Right atrium auricular region (tissue), 2 donors: ENCODE data around the gene NINL. TPM values are rescaled to one million over a fixed set of nuclear protein-coding genes. Genes with fewer than 3 reads are reported as not detected.
A peak's percentile ranks its signal among the peaks of the same experiment; 100 is the strongest.

Experiments
- DNase-seq: peaks from one replicate; pipeline ENCODE4 v3.0.0-alpha.2; 2019; ENCODE audit warnings: low spot score
- H3K27ac ChIP-seq, 2 donors: fragments of 200-600 bp; sonication (generic); 1 replicate in 1 of 2; 2 replicates in 1 of 2; pipeline ENCODE4 v1.5.1; 2016 to 2019
- H3K27me3 ChIP-seq, 2 donors: fragments of 200-600 bp; sonication (generic); one replicate each; pipeline versions ENCODE4 v1.5.1 to v1.6.0; 2017 to 2019
- H3K36me3 ChIP-seq: fragments of 200-600 bp; sonication (generic); one replicate; pipeline ENCODE4 v1.5.1; 2016
- H3K4me1 ChIP-seq, 2 donors: fragments of 200-600 bp; sonication (generic); one replicate each; pipeline versions ENCODE4 v1.5.1 to v1.6.0; 2017 to 2019
- H3K4me3 ChIP-seq, 2 donors: fragments of 200-600 bp; sonication (generic); 1 replicate in 1 of 2; 2 replicates in 1 of 2; pipeline ENCODE4 v1.5.1; 2017 to 2019; ENCODE audit warnings: mild to moderate bottlenecking in 1 of 2, moderate library complexity in 1 of 2
- H3K9me3 ChIP-seq, 2 donors: fragments of 200-600 bp; sonication (generic); one replicate each; pipeline ENCODE4 v1.5.1; 2019
- total RNA-seq, 2 donors: library from RNA; depleted of rRNA; stranded (reverse); fragments of >200 nt; gene quantifications; one replicate each; pipeline ENCODE4 v1.1.0, GENCODE V29; 2016
- TF ChIP-seq, protein P1 (sequence below), 2 donors: fragments of 200-600 bp; sonication (generic); IDR thresholded peaks; one replicate each; pipeline ENCODE4 v1.5.1; 2019; ENCODE audit warnings: antibody characterized with exemption in 2 of 2

Gene NINL
- total RNA-seq, 2 donors from 2014 or later: 3.7 to 4.8 TPM

DNA sequence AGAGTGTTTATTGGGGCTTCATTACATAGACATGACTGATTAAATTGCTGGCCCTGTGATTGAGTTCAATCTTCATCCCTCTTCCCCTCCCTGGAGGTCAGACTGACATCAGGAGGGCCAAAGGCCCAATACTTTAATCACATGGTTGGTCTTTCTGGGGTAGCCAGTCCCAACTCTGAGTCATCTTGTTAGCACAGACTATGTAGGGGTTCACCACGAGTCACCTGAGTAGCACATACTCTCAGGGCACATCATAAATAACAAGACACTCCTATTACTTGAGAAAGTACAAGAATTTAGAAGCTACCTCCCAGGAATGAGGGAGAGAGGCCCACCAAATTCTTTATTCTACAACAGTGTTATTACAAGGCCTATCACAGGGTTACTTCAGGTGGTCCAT, 166.6 kb downstream of the NINL start:
- Histone ChIP-seq H3K4me3 (no peak overlapping the region), H3K36me3 (no peaks in the 10 kb centered on the region), H3K4me1 (no peaks in the 10 kb centered on the region), H3K27ac (no peak overlapping the region), H3K9me3 (no peaks in the 10 kb centered on the region), H3K27me3 (no peaks in the 10 kb centered on the region)
- DNase-seq: no peak
- TF ChIP-seq, protein P1, sequence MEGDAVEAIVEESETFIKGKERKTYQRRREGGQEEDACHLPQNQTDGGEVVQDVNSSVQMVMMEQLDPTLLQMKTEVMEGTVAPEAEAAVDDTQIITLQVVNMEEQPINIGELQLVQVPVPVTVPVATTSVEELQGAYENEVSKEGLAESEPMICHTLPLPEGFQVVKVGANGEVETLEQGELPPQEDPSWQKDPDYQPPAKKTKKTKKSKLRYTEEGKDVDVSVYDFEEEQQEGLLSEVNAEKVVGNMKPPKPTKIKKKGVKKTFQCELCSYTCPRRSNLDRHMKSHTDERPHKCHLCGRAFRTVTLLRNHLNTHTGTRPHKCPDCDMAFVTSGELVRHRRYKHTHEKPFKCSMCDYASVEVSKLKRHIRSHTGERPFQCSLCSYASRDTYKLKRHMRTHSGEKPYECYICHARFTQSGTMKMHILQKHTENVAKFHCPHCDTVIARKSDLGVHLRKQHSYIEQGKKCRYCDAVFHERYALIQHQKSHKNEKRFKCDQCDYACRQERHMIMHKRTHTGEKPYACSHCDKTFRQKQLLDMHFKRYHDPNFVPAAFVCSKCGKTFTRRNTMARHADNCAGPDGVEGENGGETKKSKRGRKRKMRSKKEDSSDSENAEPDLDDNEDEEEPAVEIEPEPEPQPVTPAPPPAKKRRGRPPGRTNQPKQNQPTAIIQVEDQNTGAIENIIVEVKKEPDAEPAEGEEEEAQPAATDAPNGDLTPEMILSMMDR (IDR thresholded peaks at IDR 0.05): no peak

DNA sequence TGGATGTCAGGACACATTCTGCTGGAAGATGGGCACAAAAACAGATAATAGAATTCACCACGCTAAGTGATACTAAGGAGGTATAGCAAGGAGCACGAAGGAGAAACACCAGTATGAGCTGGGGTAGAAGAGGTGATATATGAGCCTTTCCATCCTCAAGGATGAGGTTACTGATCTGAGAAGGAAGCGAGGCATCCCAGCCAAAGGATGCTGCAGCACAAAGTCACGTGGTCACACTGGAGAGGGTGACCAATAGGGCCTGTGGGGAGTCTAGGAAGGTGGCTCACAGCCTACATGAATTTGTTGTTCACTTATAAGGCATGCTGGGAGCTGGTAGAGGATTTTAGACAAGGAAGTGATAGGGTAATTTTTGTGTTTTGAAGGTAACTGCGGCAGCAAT, 176.4 kb downstream of the NINL start:
- H3K27me3 ChIP-seq: no peaks in the 10 kb centered on the region
- TF ChIP-seq, protein P1 (IDR thresholded peaks at IDR 0.05): no peak

DNA sequence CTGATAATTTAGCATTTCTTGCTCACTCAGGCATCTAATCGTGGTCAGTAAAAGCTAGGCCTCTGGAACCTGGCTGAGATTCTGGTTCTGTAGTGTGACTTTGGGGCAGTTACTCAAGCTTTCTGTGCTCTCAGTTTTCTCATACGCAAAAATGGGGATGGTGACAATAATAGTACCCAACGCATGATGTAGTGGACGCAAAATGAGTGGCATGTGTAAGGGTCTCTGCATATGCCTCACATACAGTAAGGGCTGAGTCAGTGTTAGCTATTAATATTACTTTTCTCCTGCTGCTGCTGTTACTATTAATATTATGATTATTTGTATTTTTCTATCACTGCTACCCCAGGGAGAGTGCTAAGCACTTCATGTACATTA, 177.2 kb downstream of the NINL start:
- no peak for DNase-seq
- Histone ChIP-seq H3K27ac (peak overlapping the region in 1 of 2 donors; percentile 46), H3K9me3 (peaks cover 4 to 14% of the 10 kb centered on the region in 2 donors)

More for the DNA sequence above, 176.4 kb downstream of the NINL start:
- Histone ChIP-seq H3K4me1 (peaks cover 0 to 15% of the 10 kb centered on the region in 2 donors), H3K9me3 (peaks cover under 1 to 8% of the 10 kb centered on the region in 2 donors), H3K4me3 (no peak overlapping the region), H3K36me3 (no peaks in the 10 kb centered on the region), H3K27ac (no peak overlapping the region)
- no peak for DNase-seq

GRCh38 chr20:25407311-25408169, 177.8 kb downstream of the NINL start, which contains the start of gene GINS1:
Gene GINS1, plus strand, starts transcription at chr20:25407673. Its CDS starts 148 bp downstream, at chr20:25407821.
- peak; percentile 66 for DNase-seq
- Histone ChIP-seq H3K27me3 (no peaks in the 10 kb centered on the region), H3K4me1 (peaks cover 0 to 15% of the 10 kb centered on the region in 2 donors), H3K27ac (peak within 1 kb of the TSS in 1 of 2 donors; percentile 46), H3K9me3 (peaks cover 6 to 20% of the 10 kb centered on the region in 2 donors), H3K4me3 (peak within 1 kb of the TSS; percentile 45 to 70), H3K36me3 (no peaks in the 10 kb centered on the region)
- TF ChIP-seq, protein P1 (IDR thresholded peaks at IDR 0.05): no peak

More for the DNA sequence above, 177.2 kb downstream of the NINL start:
- Histone ChIP-seq H3K4me1 (peaks cover 0 to 15% of the 10 kb centered on the region in 2 donors), H3K36me3 (no peaks in the 10 kb centered on the region), H3K27me3 (no peaks in the 10 kb centered on the region), H3K4me3 (peak overlapping the region; percentile 45 to 70)
- TF ChIP-seq, protein P1 (IDR thresholded peaks at IDR 0.05): no peak

Other genes starting within 250 kb of the NINL start
- 10 to 100 TPM; 20.7 to 40.6 TPM for gene ABHD12, start 194.7 kb downstream of the NINL start, total RNA-seq
- under 1 TPM; 0.33 to 0.35 TPM for gene GINS1, start 177.9 kb downstream of the NINL start, total RNA-seq
- gene NANP, start 38.5 kb upstream of the NINL start, total RNA-seq: 1 to 10 TPM; 4.1 to 5.1 TPM
- gene ZNF337, start 111.3 kb upstream of the NINL start, total RNA-seq: 1 to 10 TPM; 6.2 to 9.1 TPM